OCI-LY1 (cell line): ENCODE measurements around the gene SYNGR2.
A peak's percentile ranks its signal among the peaks of the same experiment; 100 is the strongest.

Experiments used
- H2AFZ ChIP-seq: fragments of 200-600 bp; sonication (generic), shearing (Covaris generic); 2 replicates; pipeline ENCODE4 v1.6.0; 2014; ENCODE audit warnings: antibody characterized with exemption, mild to moderate bottlenecking, low read length
- H3F3A ChIP-seq: fragments of 200-600 bp; sonication (generic), shearing (Covaris generic); 2 replicates; pipeline ENCODE4 v1.6.0; 2014; ENCODE audit warnings: mild to moderate bottlenecking, antibody characterized with exemption, low read length, moderate library complexity; ENCODE audit not compliant: insufficient read depth
- H3K27ac ChIP-seq: fragments of 200-600 bp; sonication (generic); 2 replicates; pipeline ENCODE4 v1.5.1; 2014; ENCODE audit warnings: low read length, mixed run types, mild to moderate bottlenecking, low read depth; ENCODE audit not compliant: poor library complexity, severe bottlenecking
- H3K27me3 ChIP-seq: fragments of 200-600 bp; sonication (generic); 2 replicates; pipeline ENCODE4 v1.6.0; 2014; ENCODE audit warnings: antibody characterized with exemption, mild to moderate bottlenecking, low read length, moderate library complexity; ENCODE audit not compliant: insufficient read depth
- H3K36me3 ChIP-seq: fragments of 200-600 bp; sonication (generic); 2 replicates; pipeline ENCODE4 v1.6.1; 2014; ENCODE audit warnings: mild to moderate bottlenecking, antibody characterized with exemption, low read length, moderate library complexity, mixed read lengths; ENCODE audit not compliant: insufficient read depth
- H3K4me1 ChIP-seq: fragments of 200-600 bp; sonication (generic); 2 replicates; pipeline ENCODE4 v1.5.1; 2014; ENCODE audit warnings: mild to moderate bottlenecking, low read length, moderate library complexity; ENCODE audit not compliant: insufficient read depth, severe bottlenecking
- H3K4me2 ChIP-seq: fragments of 200-600 bp; sonication (generic), shearing (Covaris generic); 2 replicates; pipeline ENCODE4 v1.6.1; 2014; ENCODE audit warnings: low read length
- H3K4me3 ChIP-seq: fragments of 200-600 bp; sonication (generic); 2 replicates; pipeline ENCODE4 v1.5.1; 2014; ENCODE audit warnings: low read length, low read depth, mild to moderate bottlenecking, mixed read lengths; ENCODE audit not compliant: poor library complexity, severe bottlenecking
- H3K79me2 ChIP-seq: fragments of 200-600 bp; shearing (Covaris generic); 2 replicates; pipeline ENCODE4 v1.6.1; 2016; ENCODE audit warnings: mixed run types, low read length, mixed read lengths; ENCODE audit not compliant: insufficient read depth
- H3K9ac ChIP-seq: fragments of 200-600 bp; sonication (generic), shearing (Covaris generic); 2 replicates; pipeline ENCODE4 v1.6.1; 2014; ENCODE audit warnings: mild to moderate bottlenecking, low read length, mixed read lengths
- H3K9me2 ChIP-seq: fragments of 200-600 bp; sonication (generic), shearing (Covaris generic); 2 replicates; pipeline ENCODE4 v1.6.1; 2014; ENCODE audit warnings: low read depth, mild to moderate bottlenecking, low read length, mixed read lengths
- H3K9me3 ChIP-seq: fragments of 200-600 bp; shearing (Covaris generic); 2 replicates; pipeline ENCODE4 v1.6.1; 2014; ENCODE audit warnings: low read length, mixed read lengths
- H4K20me1 ChIP-seq: fragments of 200-600 bp; sonication (generic), shearing (Covaris generic); 2 replicates; pipeline ENCODE4 v1.6.0; 2016; ENCODE audit warnings: mild to moderate bottlenecking, low read length; ENCODE audit not compliant: insufficient read depth
- CTCF ChIP-seq: fragments of 200-600 bp; sonication (generic), shearing (Covaris generic); IDR thresholded peaks from 2 replicates; pipeline ENCODE4 v1.5.1; 2017; ENCODE audit warnings: mild to moderate bottlenecking, antibody characterized with exemption, low read length, moderate library complexity, mixed read lengths
- EZH2 ChIP-seq: fragments of 200-600 bp; sonication (generic), shearing (Covaris generic); IDR thresholded peaks from 2 replicates; pipeline ENCODE4 v1.8.0; 2017; ENCODE audit warnings: borderline replicate concordance, mixed run types, mild to moderate bottlenecking, antibody characterized with exemption, low read length, moderate library complexity, mixed read lengths

SYNGR2 gene

GRCh38 chr17:78122931-78123249 is 45.5 kb upstream of the SYNGR2 start:
- TF ChIP-seq CTCF, result no peak
- no peak for TF ChIP-seq EZH2
- Histone ChIP-seq H3K9me3 (no peaks in the 10 kb centered on the region), H3K27me3 (no peaks in the 10 kb centered on the region), H3F3A (no peaks in the 10 kb centered on the region), H3K4me1 (peaks cover 57% of the 10 kb centered on the region), H3K4me3 (no peak overlapping the region), H3K9me2 (no peaks in the 10 kb centered on the region), H3K4me2 (no peak overlapping the region), H3K27ac (no peak overlapping the region), H3K36me3 (peaks cover 36% of the 10 kb centered on the region), H4K20me1 (no peaks in the 10 kb centered on the region), H3K79me2 (no peaks in the 10 kb centered on the region), H2AFZ (no peak overlapping the region), H3K9ac (no peak overlapping the region)

GRCh38 chr17:78123258-78123929 is 45.0 kb upstream of the SYNGR2 start:
- H3K27ac ChIP-seq, result no peak overlapping the region
- no peak overlapping the region for H3K4me2 ChIP-seq
- no peak overlapping the region for H3K9ac ChIP-seq
- no peaks in the 10 kb centered on the region for H3F3A ChIP-seq
- H3K4me1 ChIP-seq, result peaks cover 57% of the 10 kb centered on the region
- no peaks in the 10 kb centered on the region for H3K9me3 ChIP-seq
- peaks cover 36% of the 10 kb centered on the region for H3K36me3 ChIP-seq
- no peaks in the 10 kb centered on the region for H3K9me2 ChIP-seq
- no peaks in the 10 kb centered on the region for H3K79me2 ChIP-seq
- no peaks in the 10 kb centered on the region for H4K20me1 ChIP-seq
- H3K27me3 ChIP-seq, result no peaks in the 10 kb centered on the region
- H3K4me3 ChIP-seq, result no peak overlapping the region
- H2AFZ ChIP-seq, result no peak overlapping the region
- no peak for TF ChIP-seq CTCF
- no peak for TF ChIP-seq EZH2

GRCh38 chr17:78124081-78124835 is 44.1 kb upstream of the SYNGR2 start:
- H2AFZ ChIP-seq, result no peak overlapping the region
- peaks cover 62% of the 10 kb centered on the region for H3K4me1 ChIP-seq
- H4K20me1 ChIP-seq, result no peaks in the 10 kb centered on the region
- H3K4me2 ChIP-seq, result peak overlapping the region; percentile 60
- no peaks in the 10 kb centered on the region for H3K9me2 ChIP-seq
- no peak for TF ChIP-seq CTCF
- no peak for TF ChIP-seq EZH2
- peak overlapping the region; percentile 74 for H3K4me3 ChIP-seq
- H3K27me3 ChIP-seq, result no peaks in the 10 kb centered on the region
- H3K9ac ChIP-seq, result peak overlapping the region; percentile 80; the same call in 1 of the 2 replicates
- H3K79me2 ChIP-seq, result no peaks in the 10 kb centered on the region
- peak overlapping the region; percentile 88 for H3K27ac ChIP-seq
- H3F3A ChIP-seq, result no peaks in the 10 kb centered on the region
- H3K36me3 ChIP-seq, result peaks cover 36% of the 10 kb centered on the region
- no peaks in the 10 kb centered on the region for H3K9me3 ChIP-seq
